H9 (cell line): ENCODE results near the gene PAEP. TPM values are rescaled to one million over a fixed set of nuclear protein-coding genes. Genes with fewer than 3 reads are reported as not detected.

Source experiments
- DNase-seq: peaks from one replicate; pipeline ENCODE4 v3.0.0-alpha.2; 2017
- H2AFZ ChIP-seq: one replicate; pipeline ENCODE4 v1.6.1; 2013; ENCODE audit warnings: mild to moderate bottlenecking, low read length, control low read depth, moderate library complexity
- H2AK5ac ChIP-seq: 2 replicates; pipeline ENCODE4 v1.6.1; 2013; ENCODE audit warnings: low read length, control low read depth, mixed read lengths; ENCODE audit not compliant: insufficient read length
- H2BK120ac ChIP-seq: one replicate; pipeline ENCODE4 v1.6.1; 2013; ENCODE audit warnings: low read depth, mild to moderate bottlenecking, low read length, control low read depth, inconsistent platforms; ENCODE audit not compliant: poor library complexity, severe bottlenecking
- H2BK12ac ChIP-seq: 2 replicates; pipeline ENCODE4 v1.6.1; 2013; ENCODE audit warnings: low read length, control low read depth, mixed read lengths, low read depth; ENCODE audit not compliant: insufficient read length
- H2BK15ac ChIP-seq: 2 replicates; pipeline ENCODE4 v1.6.1; 2013; ENCODE audit warnings: low read depth, low read length, control low read depth
- H2BK20ac ChIP-seq: one replicate; pipeline ENCODE4 v1.6.1; 2013; ENCODE audit warnings: low read depth, mild to moderate bottlenecking, low read length, control low read depth, inconsistent platforms; ENCODE audit not compliant: poor library complexity, severe bottlenecking
- H2BK5ac ChIP-seq: 2 replicates; pipeline ENCODE4 v1.6.1; 2013; ENCODE audit warnings: low read length, control low read depth, mixed read lengths; ENCODE audit not compliant: insufficient read length
- H3K14ac ChIP-seq: 2 replicates; pipeline ENCODE4 v1.6.1; 2013; ENCODE audit warnings: low read length, control low read depth; ENCODE audit not compliant: insufficient read depth
- H3K18ac ChIP-seq: 2 replicates; pipeline ENCODE4 v1.6.1; 2013; ENCODE audit warnings: low read depth, mild to moderate bottlenecking, mixed read lengths, low read length, control low read depth; ENCODE audit not compliant: insufficient read length
- H3K23ac ChIP-seq: 2 replicates; pipeline ENCODE4 v1.6.1; 2013; ENCODE audit warnings: low read length, control low read depth, mixed read lengths, low read depth; ENCODE audit not compliant: insufficient read length
- H3K23me2 ChIP-seq: 2 replicates; pipeline ENCODE4 v1.6.1; 2013; ENCODE audit warnings: low read depth, mild to moderate bottlenecking, mixed read lengths, low read length, control low read depth; ENCODE audit not compliant: insufficient read length, poor library complexity, severe bottlenecking
- H3K27ac ChIP-seq: 2 replicates; pipeline ENCODE4 v1.5.1; 2013; ENCODE audit warnings: low read length, control low read depth, mixed read lengths, low read depth; ENCODE audit not compliant: insufficient read length
- H3K27me3 ChIP-seq: 2 replicates; pipeline ENCODE4 v1.6.1; 2013; ENCODE audit warnings: low read length, control low read depth, inconsistent platforms; ENCODE audit not compliant: insufficient read depth
- H3K4ac ChIP-seq: 2 replicates; pipeline ENCODE4 v1.6.1; 2013; ENCODE audit warnings: low read depth, mild to moderate bottlenecking, control low read depth, inconsistent platforms, low read length, moderate library complexity
- H3K4me1 ChIP-seq: 2 replicates; pipeline ENCODE4 v1.6.1; 2013; ENCODE audit warnings: low read length, control low read depth, inconsistent platforms; ENCODE audit not compliant: insufficient read depth
- H3K4me2 ChIP-seq: 2 replicates; pipeline ENCODE4 v1.6.1; 2013; ENCODE audit warnings: low read length, control low read depth, mixed read lengths; ENCODE audit not compliant: insufficient read length, insufficient read depth
- H3K56ac ChIP-seq: 2 replicates; pipeline ENCODE4 v1.6.1; 2013; ENCODE audit warnings: low read depth, mild to moderate bottlenecking, mixed read lengths, low read length, control low read depth; ENCODE audit not compliant: insufficient read length
- H3K79me1 ChIP-seq: 2 replicates; pipeline ENCODE4 v1.6.1; 2013; ENCODE audit warnings: low read depth, mild to moderate bottlenecking, moderate library complexity, low read length, control low read depth, inconsistent platforms; ENCODE audit not compliant: insufficient read depth, poor library complexity, severe bottlenecking
- H3K79me2 ChIP-seq: 2 replicates; pipeline ENCODE4 v1.6.1; 2013; ENCODE audit warnings: low read length, control low read depth, inconsistent platforms; ENCODE audit not compliant: insufficient read depth
- H3K9ac ChIP-seq: 2 replicates; pipeline ENCODE4 v1.6.1; 2013; ENCODE audit warnings: low read length, control low read depth, mixed read lengths; ENCODE audit not compliant: insufficient read length; ENCODE audit errors: extremely low read depth
- H3K9me3 ChIP-seq: one replicate; pipeline ENCODE4 v1.6.1; 2013; ENCODE audit warnings: low read depth, low read length, inconsistent platforms; ENCODE audit not compliant: control insufficient read depth
- H3T11ph ChIP-seq: one replicate; pipeline ENCODE4 v1.6.1; 2013; ENCODE audit warnings: mild to moderate bottlenecking, low read length, control low read depth, inconsistent platforms
- H4K20me1 ChIP-seq: one replicate; pipeline ENCODE4 v1.6.1; 2013; ENCODE audit not compliant: control insufficient read depth, insufficient read length, insufficient read depth
- H4K5ac ChIP-seq: 2 replicates; pipeline ENCODE4 v1.6.1; 2013; ENCODE audit warnings: low read depth, mild to moderate bottlenecking, mixed read lengths, low read length, control low read depth; ENCODE audit not compliant: insufficient read length
- H4K8ac ChIP-seq: replicated peaks from 2 replicates; pipeline ENCODE4 v1.6.1; 2013; ENCODE audit warnings: low read length, control low read depth, mixed read lengths, low read depth; ENCODE audit not compliant: insufficient read length
- H4K91ac ChIP-seq: 2 replicates; pipeline ENCODE4 v1.6.1; 2013; ENCODE audit warnings: low read depth, mild to moderate bottlenecking, moderate library complexity, mixed read lengths, low read length, control low read depth; ENCODE audit not compliant: insufficient read length
- H3K27ac Mint-ChIP-seq, 3 experiments: 2 replicates in 2 of 3; 3 replicates in 1 of 3; pipeline ENCODE4 v1.8.0; 2020 to 2021; ENCODE audit warnings: mixed read lengths in 3 of 3, mild to moderate bottlenecking in 1 of 3, moderate library complexity in 1 of 3
- H3K27me3 Mint-ChIP-seq: 2 replicates; pipeline ENCODE4 v1.8.0; 2021; ENCODE audit warnings: low read depth, mild to moderate bottlenecking, moderate library complexity, mixed read lengths
- H3K36me3 Mint-ChIP-seq, 3 experiments: 2 replicates in 2 of 3; 3 replicates in 1 of 3; pipeline ENCODE4 v1.8.0; 2020 to 2021; ENCODE audit warnings: low read depth in 3 of 3, mixed read lengths in 3 of 3; ENCODE audit not compliant: insufficient read depth in 1 of 3
- H3K4me1 Mint-ChIP-seq, 2 experiments: 2 replicates each; pipeline ENCODE4 v1.8.0; 2020; ENCODE audit warnings: mixed read lengths in 2 of 2
- H3K4me3 Mint-ChIP-seq, 2 experiments: 2 replicates in 1 of 2; 3 replicates in 1 of 2; pipeline ENCODE4 v1.8.0; 2020 to 2021; ENCODE audit warnings: mild to moderate bottlenecking in 2 of 2, mixed read lengths in 2 of 2, moderate library complexity in 1 of 2
- H3K9me3 Mint-ChIP-seq, 2 experiments: 2 replicates in 1 of 2; 3 replicates in 1 of 2; pipeline ENCODE4 v1.8.0; 2020; ENCODE audit warnings: mild to moderate bottlenecking in 2 of 2, mixed read lengths in 2 of 2, moderate library complexity in 1 of 2
- CTCF ChIP-seq: fragments of 200-600 bp; sonication (generic); conservative IDR thresholded peaks from 3 replicates; pipeline ENCODE4 v1.8.0; 2021; ENCODE audit warnings: antibody characterized with exemption, mild to moderate bottlenecking
- WGBS: extraction: QIAGEN DNeasy Blood & Tissue Kit; methylation state at CpG from one replicate; pipeline ENCODE4 v1.1.7; 2013; ENCODE audit warnings: missing lambda C conversion rate, low lambda C conversion rate, mixed read lengths; ENCODE audit not compliant: insufficient read length; ENCODE audit errors: extremely low coverage; 5-methylcytosine and 5-hydroxymethylcytosine counted together
- total RNA-seq: library from RNA; stranded (reverse); gene quantifications from 2 replicates; pipeline ENCODE4 v1.2.1, GENCODE V29; 2021

The PAEP gene
- total RNA-seq, 1 experiment from 2014 or later = not detected

GRCh38 chr9:135588371-135588770 lies 26.8 kb downstream of the PAEP start:
- no peaks in the 10 kb centered on the region for H3K4me1 Mint-ChIP-seq
- H2AK5ac ChIP-seq = no peak overlapping the region

More at GRCh38 chr9:135588371-135588770, 26.8 kb downstream of the PAEP start:
- Histone ChIP-seq H3K18ac (no peak overlapping the region), H3K27ac (no peak overlapping the region), H2BK120ac (no peak overlapping the region), H4K20me1 (no peaks in the 10 kb centered on the region), H3K56ac (no peak overlapping the region), H3K27me3 (no peaks in the 10 kb centered on the region), H3K4me1 (no peaks in the 10 kb centered on the region), H2BK12ac (no peak overlapping the region), H2AFZ (no peak overlapping the region), H3K79me1 (no peaks in the 10 kb centered on the region), H3K23me2 (no peaks in the 10 kb centered on the region), H3T11ph (no peak overlapping the region), H3K23ac (no peak overlapping the region), H3K9me3 (no peaks in the 10 kb centered on the region), H3K4me2 (no peak overlapping the region), H3K4ac (no peak overlapping the region), H3K9ac (no peak overlapping the region), H2BK20ac (no peak overlapping the region), H4K91ac (no peak overlapping the region), H2BK5ac (no peak overlapping the region), H2BK15ac (no peak overlapping the region), H3K79me2 (no peaks in the 10 kb centered on the region), H3K14ac (no peak overlapping the region), H4K5ac (no peak overlapping the region), H4K8ac (no peak overlapping the region)
- Mint-ChIP-seq H3K27ac (no peak overlapping the region), H3K36me3 (no peaks in the 10 kb centered on the region), H3K27me3 (no peaks in the 10 kb centered on the region; the same call in 1 of the 2 replicates), H3K9me3 (no peaks in the 10 kb centered on the region; a peak in 1 of 5 replicates), H3K4me3 (no peak overlapping the region)
- no peak for TF ChIP-seq CTCF
- WGBS = no CpG with 5 or more reads among the region's 9 CpGs
- DNase-seq = no peak
